PC-9 (cell line): Measurements from ENCODE around the gene HOMER3. TPM values are rescaled to one million over a fixed set of nuclear protein-coding genes. Genes with fewer than 3 reads are reported as not detected.

ENCODE experiments used
- BruUV-seq: library from RNA; stranded (reverse); fragments of 400-500 nt; replicated peaks from 2 replicates; lab custom pipeline; 2021; lab: Mats Ljungman, UMichigan
- CTCF ChIA-PET: fragments of 300-600 bp; sonication (Branson Sonifier 250); formaldehyde crosslinking; loops from one replicate; lab custom pipeline; 2022; ENCODE audit warnings: antibody characterized with exemption; lab: Charles Lee
- POLR2A ChIA-PET: fragments of 300-600 bp; sonication (Branson Sonifier 250); formaldehyde crosslinking; loops from one replicate; lab custom pipeline; 2022; ENCODE audit warnings: antibody characterized with exemption; ENCODE audit not compliant: unreplicated experiment; lab: Charles Lee
- DNase-seq, 2 experiments: peaks; one replicate each; pipeline versions ENCODE4 v3.0.0 to v3.0.0-alpha.2; 2015 to 2022; ENCODE audit warnings: mixed read lengths in 1 of 2
- H2AFZ ChIP-seq: fragments of 200-600 bp; sonication (generic); 2 replicates; pipeline ENCODE4 v1.8.1; 2017; ENCODE audit warnings: antibody characterized with exemption
- H3F3A ChIP-seq: fragments of 200-600 bp; sonication (generic); 2 replicates; pipeline ENCODE4 v1.8.1; 2017; ENCODE audit warnings: antibody characterized with exemption, mild to moderate bottlenecking, low read depth; ENCODE audit not compliant: insufficient read depth
- H3K27ac ChIP-seq: fragments of 200-600 bp; sonication (generic); 2 replicates; pipeline ENCODE4 v1.6.1; 2016; ENCODE audit warnings: mixed run types
- H3K27me3 ChIP-seq: fragments of 200-600 bp; sonication (generic); 2 replicates; pipeline ENCODE4 v1.6.1; 2016; ENCODE audit warnings: low read depth, mixed run types; ENCODE audit not compliant: insufficient read depth
- H3K36me3 ChIP-seq: fragments of 200-600 bp; sonication (generic); 2 replicates; pipeline ENCODE4 v1.6.1; 2016; ENCODE audit warnings: low read depth, mixed run types
- H3K4me1 ChIP-seq: fragments of 200-600 bp; sonication (generic); replicated peaks from 2 replicates; pipeline ENCODE4 v1.6.1; 2016; ENCODE audit warnings: mixed run types; ENCODE audit not compliant: insufficient read depth
- H3K4me2 ChIP-seq: fragments of 200-600 bp; sonication (generic); 2 replicates; pipeline ENCODE4 v1.6.1; 2017; ENCODE audit warnings: mixed run types
- H3K4me3 ChIP-seq: fragments of 200-600 bp; sonication (generic); 2 replicates; pipeline ENCODE4 v1.6.1; 2016; ENCODE audit warnings: mixed run types
- H3K79me2 ChIP-seq: fragments of 200-600 bp; sonication (generic); 2 replicates; pipeline ENCODE4 v1.6.1; 2017; ENCODE audit warnings: low read depth, mixed run types
- H3K9me2 ChIP-seq: fragments of 200-600 bp; sonication (generic); 2 replicates; pipeline ENCODE4 v1.8.1; 2017; ENCODE audit warnings: mild to moderate bottlenecking; ENCODE audit not compliant: insufficient read depth
- H3K9me3 ChIP-seq: fragments of 200-600 bp; sonication (generic); 2 replicates; pipeline ENCODE4 v1.8.1; 2016; ENCODE audit warnings: low read depth; ENCODE audit not compliant: insufficient read depth
- H4K20me1 ChIP-seq: fragments of 200-600 bp; sonication (generic); 2 replicates; pipeline ENCODE4 v1.8.1; 2017; ENCODE audit not compliant: insufficient read depth
- EZH2 ChIP-seq: fragments of 200-600 bp; sonication (generic); IDR thresholded peaks from 2 replicates; pipeline ENCODE4 v1.8.0; 2017; ENCODE audit warnings: antibody characterized with exemption, low read depth
- intact Hi-C: fragments of 100-400 bp; cut with micrococcal nuclease; formaldehyde crosslinking; loops from one replicate; pipeline ENCODE4 v1.10.0; 2022; ENCODE audit not compliant: unreplicated experiment
- total RNA-seq: library from RNA; stranded (reverse); gene quantifications from 2 replicates; pipeline ENCODE4 v1.2.3, GENCODE V29; 2021
- TF ChIP-seq, protein P1 (sequence below): fragments of 200-600 bp; sonication (generic); conservative IDR thresholded peaks from 2 replicates; pipeline ENCODE4 v1.6.1; 2017; ENCODE audit warnings: mixed run types, antibody characterized with exemption, mild to moderate bottlenecking, moderate library complexity

The HOMER3 gene
- total RNA-seq, 1 experiment from 2014 or later: 55.7 TPM

DNA sequence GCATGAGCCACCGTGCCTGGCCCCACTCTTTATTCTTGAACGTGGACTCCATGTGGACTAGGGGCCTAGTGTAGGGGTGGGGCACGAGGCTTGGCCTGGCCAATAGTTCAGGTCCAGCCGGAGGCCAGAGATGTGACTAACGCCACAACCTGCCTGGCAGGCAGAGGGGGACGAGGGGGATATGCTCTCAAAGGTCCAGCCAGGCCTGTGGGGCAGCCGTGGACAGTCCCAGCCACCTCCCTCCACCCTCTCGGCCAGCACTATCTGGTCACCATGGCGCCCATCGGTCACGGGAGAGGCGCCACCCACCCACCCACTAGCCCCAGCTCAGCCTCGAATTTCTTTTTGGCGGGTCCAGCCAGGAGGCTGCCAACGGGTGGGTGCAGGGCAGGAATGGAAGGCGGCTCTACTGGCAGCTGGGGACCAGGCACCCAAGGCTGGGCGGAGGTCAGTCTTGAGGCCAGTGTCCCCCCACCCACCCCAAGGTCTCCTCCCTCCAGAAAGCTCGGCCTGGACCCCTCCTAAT lies 42.9 kb downstream of the HOMER3 start:
- no peaks in the 10 kb centered on the region for H3K79me2 ChIP-seq
- POLR2A ChIA-PET: interaction anchor here (0.5 kb wide), 1 partner anchor 52 kb away, joined by 18 read pairs; no protein-coding TSS in a partner anchor
- peaks cover 37% of the 10 kb centered on the region for H3F3A ChIP-seq
- no peak overlapping the region for H3K4me3 ChIP-seq
- CTCF ChIA-PET: no interaction called here
- TF ChIP-seq, protein P1, sequence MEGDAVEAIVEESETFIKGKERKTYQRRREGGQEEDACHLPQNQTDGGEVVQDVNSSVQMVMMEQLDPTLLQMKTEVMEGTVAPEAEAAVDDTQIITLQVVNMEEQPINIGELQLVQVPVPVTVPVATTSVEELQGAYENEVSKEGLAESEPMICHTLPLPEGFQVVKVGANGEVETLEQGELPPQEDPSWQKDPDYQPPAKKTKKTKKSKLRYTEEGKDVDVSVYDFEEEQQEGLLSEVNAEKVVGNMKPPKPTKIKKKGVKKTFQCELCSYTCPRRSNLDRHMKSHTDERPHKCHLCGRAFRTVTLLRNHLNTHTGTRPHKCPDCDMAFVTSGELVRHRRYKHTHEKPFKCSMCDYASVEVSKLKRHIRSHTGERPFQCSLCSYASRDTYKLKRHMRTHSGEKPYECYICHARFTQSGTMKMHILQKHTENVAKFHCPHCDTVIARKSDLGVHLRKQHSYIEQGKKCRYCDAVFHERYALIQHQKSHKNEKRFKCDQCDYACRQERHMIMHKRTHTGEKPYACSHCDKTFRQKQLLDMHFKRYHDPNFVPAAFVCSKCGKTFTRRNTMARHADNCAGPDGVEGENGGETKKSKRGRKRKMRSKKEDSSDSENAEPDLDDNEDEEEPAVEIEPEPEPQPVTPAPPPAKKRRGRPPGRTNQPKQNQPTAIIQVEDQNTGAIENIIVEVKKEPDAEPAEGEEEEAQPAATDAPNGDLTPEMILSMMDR: no peak
- no peak for TF ChIP-seq EZH2
- H3K36me3 ChIP-seq: peaks cover 12% of the 10 kb centered on the region
- BruUV-seq: no TSS peak
- H3K27me3 ChIP-seq: no peaks in the 10 kb centered on the region
- H3K4me2 ChIP-seq: no peak overlapping the region
- no peaks in the 10 kb centered on the region for H3K9me2 ChIP-seq
- no peaks in the 10 kb centered on the region for H3K9me3 ChIP-seq
- H4K20me1 ChIP-seq: peaks cover 12% of the 10 kb centered on the region
- H2AFZ ChIP-seq: no peak overlapping the region
- DNase-seq: peak in 1 of 2 experiments; percentile 60
- no peak overlapping the region for H3K27ac ChIP-seq
- H3K4me1 ChIP-seq: no peaks in the 10 kb centered on the region
- intact Hi-C loops: no loop called here

DNA sequence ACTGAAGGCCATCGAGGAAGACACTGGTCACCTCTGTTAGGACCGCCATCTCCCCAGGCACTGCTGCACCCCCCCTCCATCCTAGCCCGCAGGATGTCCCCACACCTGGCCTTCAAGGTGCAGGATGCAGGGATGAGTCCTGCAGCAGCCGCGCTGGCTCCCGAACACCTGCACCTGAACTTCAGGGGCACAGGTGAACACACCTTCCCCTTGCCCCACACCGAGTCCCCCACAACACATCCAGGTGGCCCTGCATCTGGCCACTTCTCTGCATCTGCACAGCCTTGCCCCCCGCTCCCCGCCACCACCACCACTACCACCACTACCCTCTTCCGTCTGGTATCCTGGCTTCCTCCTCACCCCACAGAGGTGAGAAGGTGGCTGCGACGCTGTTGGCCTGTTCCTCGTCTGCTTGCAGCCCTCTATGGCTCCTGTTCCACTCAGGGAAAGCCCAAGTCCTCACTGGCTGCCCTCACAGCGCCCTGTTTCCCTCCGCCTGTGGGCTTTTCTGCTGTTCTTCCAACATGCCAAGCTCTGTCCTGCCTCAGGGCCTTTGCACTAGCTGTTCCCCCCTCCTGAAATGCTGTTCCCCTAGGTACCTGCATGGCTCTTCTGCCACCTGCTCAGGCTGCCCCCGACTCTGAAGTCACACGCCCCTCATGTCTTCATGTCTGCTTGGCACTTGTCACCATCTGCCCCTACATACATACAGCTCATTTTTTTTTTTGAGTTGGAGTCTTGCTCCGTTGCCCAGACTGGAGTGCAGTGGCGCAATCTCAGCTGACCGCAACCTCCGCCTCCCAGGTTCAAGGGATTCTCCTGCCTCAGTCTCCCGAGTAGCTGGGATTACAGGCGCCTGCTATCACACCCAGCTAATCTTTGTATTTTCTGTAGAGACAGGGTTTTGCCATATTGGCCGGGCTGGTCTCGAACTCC lies 43.7 kb downstream of the HOMER3 start:
- TF ChIP-seq, protein P1: no peak
- TF ChIP-seq EZH2: no peak
- no peak overlapping the region for H2AFZ ChIP-seq
- H3K4me3 ChIP-seq: no peak overlapping the region
- H3F3A ChIP-seq: peaks cover 37% of the 10 kb centered on the region
- peaks cover 12% of the 10 kb centered on the region for H3K36me3 ChIP-seq
- H3K4me2 ChIP-seq: no peak overlapping the region
- H3K27me3 ChIP-seq: no peaks in the 10 kb centered on the region
- no peaks in the 10 kb centered on the region for H3K79me2 ChIP-seq
- no peaks in the 10 kb centered on the region for H3K9me2 ChIP-seq
- peaks cover 12% of the 10 kb centered on the region for H4K20me1 ChIP-seq
- intact Hi-C loops: no loop called here
- ChIA-PET CTCF (no interaction called here), POLR2A (no interaction called here)
- BruUV-seq: no TSS peak
- no peak for DNase-seq
- H3K27ac ChIP-seq: no peak overlapping the region
- no peaks in the 10 kb centered on the region for H3K4me1 ChIP-seq
- no peaks in the 10 kb centered on the region for H3K9me3 ChIP-seq

DNA sequence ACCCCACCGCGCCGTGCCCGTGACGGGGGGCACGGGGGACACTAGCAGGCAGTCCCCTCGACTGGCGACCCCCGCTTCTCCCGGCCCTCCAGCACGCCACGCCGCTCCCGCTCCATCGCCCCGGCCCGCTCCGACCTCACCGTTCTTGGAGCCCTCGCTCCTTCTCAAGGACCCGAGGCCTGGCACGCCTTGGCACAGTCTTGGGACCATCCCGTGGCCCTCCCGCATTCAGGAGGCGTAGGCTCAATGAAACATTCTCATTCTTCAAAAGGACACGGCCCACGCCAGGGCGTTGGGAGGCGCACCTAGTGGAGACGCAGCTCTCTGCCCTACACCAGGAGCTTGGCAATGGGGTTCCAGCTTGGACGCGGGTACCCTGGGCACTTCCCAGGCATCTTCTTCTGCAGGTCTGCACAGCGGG lies 44.6 kb downstream of the HOMER3 start:
- Histone ChIP-seq H3F3A (peaks cover 33% of the 10 kb centered on the region), H4K20me1 (peaks cover 11% of the 10 kb centered on the region), H3K36me3 (peaks cover 8% of the 10 kb centered on the region), H3K27ac (no peak overlapping the region), H3K9me2 (no peaks in the 10 kb centered on the region), H3K4me2 (no peak overlapping the region), H2AFZ (no peak overlapping the region), H3K4me1 (no peaks in the 10 kb centered on the region), H3K79me2 (no peaks in the 10 kb centered on the region), H3K9me3 (no peaks in the 10 kb centered on the region), H3K4me3 (no peak overlapping the region), H3K27me3 (no peaks in the 10 kb centered on the region)
- POLR2A ChIA-PET: interaction anchor here (0.6 kb wide), 1 partner anchor 325 kb away, joined by 4 read pairs; no protein-coding TSS in a partner anchor
- BruUV-seq: no TSS peak
- DNase-seq: no peak
- CTCF ChIA-PET: no interaction called here
- no peak for TF ChIP-seq EZH2
- TF ChIP-seq, protein P1: no peak
- intact Hi-C loops: no loop called here
